GM19025 (cell line): ENCODE data around the gene SBSN.

Experiments
- ATAC-seq: cut with Tn5 transposase; IDR thresholded peaks from one replicate; pipeline ENCODE4 v1.9.1; 2021; ENCODE audit warnings: mild to moderate bottlenecking, low read depth, moderate library complexity; ENCODE audit not compliant: unreplicated experiment

The SBSN gene, protein sequence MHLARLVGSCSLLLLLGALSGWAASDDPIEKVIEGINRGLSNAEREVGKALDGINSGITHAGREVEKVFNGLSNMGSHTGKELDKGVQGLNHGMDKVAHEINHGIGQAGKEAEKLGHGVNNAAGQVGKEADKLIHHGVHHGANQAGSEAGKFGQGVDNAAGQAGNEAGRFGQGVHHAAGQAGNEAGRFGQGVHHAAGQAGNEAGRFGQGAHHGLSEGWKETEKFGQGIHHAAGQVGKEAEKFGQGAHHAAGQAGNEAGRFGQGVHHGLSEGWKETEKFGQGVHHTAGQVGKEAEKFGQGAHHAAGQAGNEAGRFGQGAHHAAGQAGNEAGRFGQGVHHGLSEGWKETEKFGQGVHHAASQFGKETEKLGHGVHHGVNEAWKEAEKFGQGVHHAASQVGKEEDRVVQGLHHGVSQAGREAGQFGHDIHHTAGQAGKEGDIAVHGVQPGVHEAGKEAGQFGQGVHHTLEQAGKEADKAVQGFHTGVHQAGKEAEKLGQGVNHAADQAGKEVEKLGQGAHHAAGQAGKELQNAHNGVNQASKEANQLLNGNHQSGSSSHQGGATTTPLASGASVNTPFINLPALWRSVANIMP

DNA sequence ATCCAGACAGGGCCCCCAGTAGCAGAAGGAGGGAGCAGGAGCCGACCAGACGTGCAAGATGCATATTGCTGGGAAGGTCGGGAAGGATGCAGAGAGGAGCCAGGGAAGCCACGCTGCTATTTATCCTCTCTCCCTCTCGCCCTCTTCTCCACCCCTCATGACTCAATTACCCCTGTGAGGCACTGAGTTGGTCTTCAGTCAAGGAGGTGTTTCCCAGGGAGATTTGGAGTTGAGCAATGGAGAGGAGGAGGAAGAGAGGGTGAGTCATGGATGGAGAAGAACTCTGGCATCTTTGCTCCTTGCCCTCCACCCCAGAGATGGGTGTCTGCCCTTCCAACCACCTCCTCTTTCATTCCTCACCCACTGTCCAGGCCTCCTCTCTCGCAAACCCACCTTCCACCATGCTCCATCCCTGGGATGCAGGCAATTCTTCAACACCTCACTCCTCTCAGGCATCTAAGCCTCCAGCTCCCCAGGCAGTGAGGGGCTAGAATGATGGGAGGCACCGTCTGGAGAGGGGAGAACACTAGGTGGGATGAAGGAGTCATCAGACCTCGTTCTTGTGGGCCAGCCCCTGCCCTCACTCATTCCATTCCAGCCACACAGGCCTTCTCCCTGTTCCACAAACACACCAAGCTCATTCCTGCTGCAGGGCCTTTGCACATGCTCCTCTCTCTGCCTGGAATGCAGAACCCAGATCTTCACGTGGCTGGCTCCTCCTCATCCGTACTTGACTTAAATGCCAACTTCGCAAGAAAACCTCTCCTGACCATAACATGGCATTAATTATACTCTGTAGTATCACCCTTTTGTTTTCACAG lies at the start of gene SBSN:
Gene SBSN, minus strand, starts transcription at position 94 of the 821 bp plus-strand sequence. Its CDS starts 30 bp downstream, at position 64.
- ATAC-seq: no peak

DNA sequence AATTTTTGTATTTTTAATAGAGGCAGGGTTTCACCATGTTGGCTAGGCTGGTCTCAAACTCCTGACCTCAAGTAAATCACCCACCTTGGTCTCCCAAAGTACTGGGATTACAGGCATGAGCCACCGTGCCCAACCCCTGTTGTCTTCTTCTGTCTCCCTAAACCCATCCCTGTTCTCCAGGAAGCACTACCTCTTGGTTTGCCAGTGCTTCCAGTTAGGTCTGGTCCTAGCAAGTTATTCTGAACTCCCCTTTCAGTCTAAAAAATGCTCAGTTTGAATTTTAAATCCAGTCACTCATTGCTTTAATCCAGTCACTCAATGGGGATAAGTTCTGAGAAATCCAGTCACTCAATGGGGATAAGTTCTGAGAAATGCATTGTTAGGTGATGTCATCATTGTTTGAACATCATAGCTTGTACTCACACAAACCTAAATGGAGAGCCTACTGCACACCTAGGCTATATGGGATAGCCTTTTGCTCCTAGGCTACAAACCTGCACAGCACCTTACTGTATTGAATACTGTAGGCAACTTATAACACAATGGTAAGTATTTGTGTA lies 43.4 kb upstream of the SBSN start:
- no peak for ATAC-seq

DNA sequence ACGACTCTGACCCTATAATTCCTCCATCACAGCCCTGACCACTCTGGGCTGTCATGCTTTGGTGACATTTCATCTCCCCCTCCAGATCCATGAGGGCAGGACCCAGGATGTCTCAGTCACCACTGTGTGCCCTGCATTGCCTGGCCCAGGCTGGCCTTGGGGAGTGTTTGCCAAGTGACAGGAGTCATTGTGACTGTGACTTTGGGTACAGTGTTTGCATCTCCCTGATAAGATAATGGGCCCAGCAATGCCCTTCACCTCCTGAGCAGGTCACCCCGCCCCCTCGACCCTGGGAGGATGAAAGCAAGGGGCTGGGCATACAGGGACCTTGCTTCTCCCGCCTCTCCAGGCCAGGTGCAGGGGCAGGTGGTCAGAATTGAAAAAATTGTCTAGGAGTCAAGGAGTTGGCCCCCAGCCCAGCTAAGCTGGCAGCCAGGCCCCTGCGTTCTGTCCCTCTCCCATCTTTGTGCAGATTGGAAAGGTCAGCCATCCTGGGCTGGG lies 41.2 kb upstream of the SBSN start:
- no peak for ATAC-seq

DNA sequence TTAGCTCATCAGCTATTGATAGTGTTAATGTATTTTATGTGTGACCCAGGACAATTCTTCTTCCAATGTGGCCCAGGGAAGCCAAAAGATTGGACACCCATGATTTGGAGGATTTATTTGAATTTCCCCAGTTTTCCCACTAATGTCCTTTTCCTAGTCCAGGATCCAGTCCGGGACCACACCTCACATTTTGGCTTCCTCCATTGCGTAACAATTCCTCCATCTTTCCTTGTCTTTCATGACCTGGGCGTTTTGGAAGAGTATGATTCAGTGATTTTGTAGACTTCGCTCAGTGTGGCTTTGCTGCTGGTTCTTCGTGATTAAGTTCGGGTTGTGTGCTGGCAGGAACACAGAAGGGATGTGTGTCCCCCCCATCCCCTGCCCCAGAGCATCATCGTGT lies 38.6 kb upstream of the SBSN start:
- no peak for ATAC-seq

DNA sequence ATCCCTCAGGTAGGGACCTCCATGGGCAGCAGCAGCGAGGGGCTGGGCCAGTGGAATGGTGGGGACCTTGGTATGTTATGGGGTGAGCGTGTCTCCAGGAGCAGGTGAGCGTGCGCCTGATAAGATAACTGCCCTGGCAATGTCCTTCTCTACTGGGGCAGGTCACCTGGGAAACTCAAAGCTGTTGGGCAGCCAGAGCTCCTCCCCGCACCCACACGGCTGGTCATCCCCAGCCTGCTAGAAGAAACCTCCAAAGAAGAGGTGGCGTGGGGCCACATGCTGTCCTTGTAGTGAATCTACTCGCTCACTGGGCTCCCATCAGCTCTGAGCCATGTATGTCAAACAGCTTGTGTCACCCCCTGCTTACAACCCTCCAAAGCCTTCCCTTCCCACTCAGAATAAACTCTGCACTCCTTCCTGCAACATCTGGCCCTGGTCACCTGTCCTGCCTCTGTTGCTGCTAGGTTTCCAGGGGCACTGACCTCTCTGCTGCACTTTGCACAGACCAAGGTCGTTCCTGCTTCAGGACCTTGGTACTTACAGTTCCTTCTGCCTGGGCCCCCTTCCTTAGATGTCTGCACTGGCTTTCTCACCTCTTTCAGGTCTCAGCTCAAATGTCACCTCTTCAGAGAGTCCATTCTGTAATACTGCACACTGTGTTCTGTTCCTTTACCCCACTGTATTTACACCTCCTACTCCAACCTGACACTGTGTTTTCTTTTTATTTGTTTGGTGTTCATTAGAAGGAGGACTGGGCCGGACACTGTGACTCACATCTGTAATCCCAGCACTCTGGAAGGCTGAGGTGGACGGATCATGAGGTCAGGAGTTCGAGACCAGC lies 37.1 kb upstream of the SBSN start:
- ATAC-seq: no peak

DNA sequence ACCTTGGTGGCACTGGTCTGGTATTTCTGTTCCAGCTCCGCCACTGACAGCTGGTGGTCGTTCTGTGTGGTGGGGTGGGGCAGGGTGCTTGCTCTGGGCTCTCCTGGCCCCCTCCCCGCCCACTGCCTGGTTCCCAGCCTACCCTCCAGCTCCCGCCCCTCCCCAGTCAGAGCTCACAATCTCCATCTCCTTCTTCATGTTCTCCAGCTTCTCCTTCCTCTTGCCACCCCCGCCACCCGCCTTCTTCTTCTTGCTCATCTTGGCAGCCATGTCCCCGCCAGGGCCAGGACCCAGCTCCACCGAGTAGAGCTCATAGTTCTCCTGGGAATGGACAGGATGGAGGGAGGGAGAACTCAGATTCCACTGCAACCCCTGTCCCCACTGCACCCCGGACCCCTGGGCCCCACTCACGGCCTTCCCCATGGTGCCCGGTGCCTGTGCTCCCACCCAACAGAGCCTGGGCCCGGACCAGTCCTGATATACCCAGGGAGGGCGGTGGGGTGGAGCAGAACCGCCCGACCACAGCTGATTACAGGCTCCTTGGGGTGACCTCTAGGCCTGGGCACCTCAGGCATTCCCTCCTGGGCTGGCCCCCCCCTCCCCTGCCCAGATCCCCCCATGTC lies 35.2 kb upstream of the SBSN start, which contains the start of gene ATP4A:
Gene ATP4A, minus strand, starts transcription at position 452 of the 623 bp plus-strand sequence. Its CDS starts 29 bp downstream, at position 423.
- ATAC-seq: no peak

DNA sequence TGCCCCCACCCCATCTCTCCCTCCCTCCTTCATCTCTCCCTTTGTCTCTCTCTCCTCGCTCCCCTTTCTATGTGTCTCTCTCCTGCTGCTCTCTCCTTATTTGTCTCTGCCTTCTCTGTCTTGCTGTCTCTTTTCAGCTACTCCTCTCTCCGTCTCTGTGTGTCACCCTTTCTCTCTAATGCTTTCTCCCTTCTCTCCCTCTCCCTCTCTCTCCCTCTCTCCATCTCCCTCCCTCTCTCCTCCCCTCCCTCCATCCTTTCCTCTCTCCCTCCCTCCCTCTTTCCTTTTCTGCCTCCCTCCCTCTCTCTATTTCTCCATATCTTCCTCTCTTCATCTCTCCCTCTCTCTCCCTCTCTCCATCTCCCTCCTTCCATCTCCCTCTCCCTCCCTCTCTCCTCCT lies 34.7 kb upstream of the SBSN start:
- ATAC-seq: no peak

DNA sequence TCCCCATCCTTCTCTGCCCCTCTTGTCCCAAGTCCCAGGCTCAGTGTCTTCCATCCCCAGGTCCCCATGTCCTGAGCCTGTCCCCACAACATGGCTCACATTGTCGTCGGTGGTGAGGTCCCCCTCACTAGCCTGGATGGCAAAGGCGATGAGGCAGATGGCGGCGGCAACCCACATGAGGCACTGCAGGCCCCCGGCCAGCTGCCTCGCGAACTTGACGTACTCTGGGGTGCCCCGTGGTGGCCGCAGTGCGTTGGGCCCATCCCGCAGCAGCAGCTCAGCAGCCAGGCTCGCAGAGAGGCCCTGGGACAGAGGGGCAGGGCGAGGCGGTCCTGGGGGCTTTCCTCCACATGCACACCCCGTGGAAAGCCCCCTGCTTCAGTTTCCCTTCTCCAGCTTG lies 34.2 kb upstream of the SBSN start:
- no peak for ATAC-seq

DNA sequence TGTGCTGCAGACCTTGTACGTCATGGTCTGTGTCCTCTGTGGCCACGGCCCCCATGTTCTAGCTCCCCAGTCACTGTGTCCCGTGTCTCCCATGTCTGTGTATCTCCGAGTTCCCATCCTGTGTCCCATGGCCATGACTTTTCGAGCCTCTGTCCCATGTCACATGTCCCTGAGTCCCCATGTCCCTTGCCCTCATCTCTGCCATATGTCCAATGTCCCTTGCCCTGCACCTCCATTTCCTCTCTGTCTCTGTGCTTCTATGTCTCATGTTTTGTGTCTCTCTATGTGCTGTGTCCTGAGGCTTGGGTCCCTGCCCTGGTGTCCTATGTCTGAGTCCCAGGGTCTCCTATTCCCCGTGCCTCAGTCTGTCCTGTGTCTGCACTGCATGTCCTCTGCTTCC lies 33.3 kb upstream of the SBSN start:
- ATAC-seq: no peak

DNA sequence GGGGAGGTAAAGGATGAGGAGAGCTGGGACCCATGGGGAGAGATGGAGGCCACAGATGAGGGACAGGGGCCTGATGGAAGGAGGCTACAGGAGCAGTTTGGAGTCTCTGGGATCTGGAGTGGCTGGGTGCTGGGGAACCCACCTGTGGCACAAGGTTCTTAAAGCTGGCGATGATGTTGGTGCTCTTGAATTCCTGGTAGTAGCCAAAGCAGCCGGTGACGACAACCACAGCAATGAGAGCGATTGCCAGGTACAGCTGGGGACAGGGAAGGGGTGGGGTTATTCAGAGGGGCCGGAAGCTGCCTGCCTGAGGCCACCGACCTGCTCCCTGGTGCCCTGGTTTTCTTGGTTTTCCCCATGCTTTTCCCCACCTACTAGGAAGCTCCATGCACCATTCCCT lies 32.6 kb upstream of the SBSN start:
- no peak for ATAC-seq

DNA sequence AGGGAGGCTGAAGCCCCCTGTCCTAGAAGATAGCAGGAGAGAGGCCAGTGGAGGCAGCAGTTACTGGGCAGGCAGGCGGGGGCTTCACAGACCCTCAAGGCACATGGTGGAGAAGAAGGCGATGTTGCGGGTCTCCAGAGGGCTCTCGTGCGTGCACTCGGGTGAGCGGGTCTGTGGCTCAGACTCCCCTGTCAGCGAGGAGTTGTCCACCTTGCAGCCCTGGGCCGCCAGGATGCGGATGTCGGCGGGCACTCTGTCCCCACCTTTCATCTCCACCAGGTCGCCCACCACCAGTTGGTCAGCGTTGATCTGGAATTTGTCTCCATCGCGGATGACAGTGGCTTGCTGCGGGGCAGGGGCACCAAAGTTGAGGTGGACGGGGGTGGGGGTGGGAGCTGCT lies 32.2 kb upstream of the SBSN start:
- ATAC-seq: no peak

DNA sequence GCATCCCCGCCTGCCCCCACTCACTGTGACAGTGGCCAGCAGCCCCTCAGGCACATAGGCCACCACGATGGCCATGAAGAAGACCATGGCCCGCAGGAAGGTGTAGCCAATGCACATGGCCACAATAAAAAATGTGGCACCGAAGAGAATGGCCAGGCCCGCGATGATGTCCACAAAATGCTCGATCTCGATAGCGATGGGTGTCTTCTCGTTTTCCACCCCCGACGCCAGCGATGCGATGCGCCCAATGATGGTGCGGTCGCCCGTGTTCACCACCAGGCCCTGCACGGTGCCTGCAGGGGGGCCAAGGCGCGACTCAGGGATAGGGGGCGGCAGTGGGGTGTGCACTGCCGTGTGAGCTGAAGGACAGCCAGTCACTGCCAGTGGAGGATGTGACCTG lies 31.7 kb upstream of the SBSN start:
- no peak for ATAC-seq

DNA sequence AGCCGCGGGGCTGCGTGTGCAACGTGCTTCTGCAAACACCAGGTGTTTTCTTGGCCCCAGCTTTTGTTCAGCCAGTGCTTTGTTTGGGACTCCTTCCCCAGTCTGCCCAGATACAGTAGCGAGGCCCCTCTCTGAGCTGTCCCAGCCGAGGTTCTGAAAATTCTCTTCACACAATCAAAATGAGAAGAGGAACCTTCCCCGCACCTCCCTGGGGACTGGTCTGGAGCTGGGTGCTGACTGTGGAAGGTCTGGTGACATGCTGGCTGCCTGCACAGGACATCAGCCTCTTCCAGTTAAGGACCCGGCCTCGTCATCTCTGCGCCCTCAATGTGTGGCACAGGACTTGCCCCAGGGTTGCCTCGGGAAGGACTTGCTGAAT lies 31.2 kb upstream of the SBSN start:
- peak; percentile 79 for ATAC-seq

DNA sequence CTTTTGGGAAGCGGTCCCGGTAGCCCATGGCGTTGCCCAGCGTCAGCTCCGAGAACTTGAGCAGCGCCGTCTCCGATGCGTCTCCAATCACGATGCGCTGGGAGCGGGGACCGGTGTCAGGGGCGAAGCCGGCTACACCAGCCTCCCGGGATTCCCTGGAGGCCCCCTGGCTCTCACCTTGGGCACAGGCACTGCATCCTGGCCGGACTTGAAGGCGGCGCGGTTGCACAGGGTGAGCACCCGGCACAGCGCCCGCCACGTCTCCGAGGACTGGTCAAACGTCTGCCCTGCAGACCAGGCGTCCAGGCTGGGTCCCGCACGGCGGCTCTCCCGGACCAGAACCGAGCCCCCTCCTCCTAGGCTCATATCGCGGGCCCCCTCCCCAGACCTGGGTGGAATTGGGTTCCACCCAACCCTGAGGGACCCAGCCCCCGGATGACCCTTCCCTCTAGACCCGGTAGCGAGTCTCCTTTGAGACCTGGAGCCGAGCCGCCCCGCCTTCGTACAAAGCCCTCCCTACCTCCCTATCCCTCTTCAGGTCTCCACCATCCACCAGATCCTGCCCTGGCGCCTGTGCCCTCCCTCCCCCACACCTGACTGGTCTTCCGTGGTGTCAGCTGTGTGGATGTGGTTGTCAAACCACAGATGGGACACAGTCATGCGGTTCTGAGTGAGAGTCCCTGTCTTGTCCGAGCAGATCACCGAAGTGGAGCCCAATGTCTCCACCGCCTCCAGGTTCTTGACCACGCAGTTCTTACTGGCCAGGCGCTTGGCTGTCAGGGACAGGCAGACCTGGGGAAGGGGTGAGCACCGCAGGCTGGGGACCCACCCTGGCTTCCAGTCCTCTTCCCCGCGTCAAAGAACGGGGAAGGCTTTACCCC lies 30.5 kb upstream of the SBSN start:
- ATAC-seq: no peak

DNA sequence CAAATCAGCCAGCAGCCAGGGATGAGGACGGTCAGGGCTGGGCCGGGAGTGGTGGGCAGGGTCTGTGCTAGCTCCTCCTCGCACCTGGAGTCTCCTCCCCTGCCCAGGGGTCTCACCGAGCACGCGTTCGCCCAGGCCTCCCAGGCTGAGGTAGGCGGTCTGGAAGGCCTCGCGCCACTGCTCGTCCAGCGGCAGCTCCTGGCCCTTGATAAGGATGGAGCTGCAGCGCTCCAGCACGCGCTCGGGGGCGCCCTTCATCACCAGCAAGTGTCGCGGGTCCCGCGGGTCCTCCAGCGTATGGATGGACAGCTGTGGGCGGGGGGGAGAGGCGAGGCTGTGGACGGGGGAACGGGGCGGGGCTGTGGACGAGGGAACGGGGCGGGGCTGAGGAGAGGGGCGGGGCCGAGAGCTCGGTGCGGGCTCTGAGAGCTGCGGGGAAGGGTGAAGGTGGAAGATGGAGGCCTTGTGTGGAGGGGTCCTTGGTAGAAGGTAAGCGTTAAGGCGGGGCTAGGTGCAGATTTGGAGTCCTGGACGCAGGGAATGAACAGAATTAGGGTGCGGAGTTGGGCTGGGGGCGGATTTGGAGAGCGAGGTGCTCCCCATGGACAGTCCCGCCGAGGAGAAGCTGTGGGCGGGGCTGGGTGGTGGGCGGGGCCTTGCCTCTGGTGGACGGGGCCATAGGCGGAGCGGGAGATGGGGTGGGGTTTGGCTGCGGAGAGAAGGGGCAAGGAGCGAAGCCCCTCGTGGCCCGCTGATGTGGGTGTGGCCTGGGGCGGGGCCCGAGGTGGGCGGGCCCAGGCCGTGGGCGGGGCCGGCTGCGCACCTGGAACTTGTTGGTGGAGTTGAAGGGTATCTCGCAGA lies 29.7 kb upstream of the SBSN start:
- ATAC-seq: no peak

DNA sequence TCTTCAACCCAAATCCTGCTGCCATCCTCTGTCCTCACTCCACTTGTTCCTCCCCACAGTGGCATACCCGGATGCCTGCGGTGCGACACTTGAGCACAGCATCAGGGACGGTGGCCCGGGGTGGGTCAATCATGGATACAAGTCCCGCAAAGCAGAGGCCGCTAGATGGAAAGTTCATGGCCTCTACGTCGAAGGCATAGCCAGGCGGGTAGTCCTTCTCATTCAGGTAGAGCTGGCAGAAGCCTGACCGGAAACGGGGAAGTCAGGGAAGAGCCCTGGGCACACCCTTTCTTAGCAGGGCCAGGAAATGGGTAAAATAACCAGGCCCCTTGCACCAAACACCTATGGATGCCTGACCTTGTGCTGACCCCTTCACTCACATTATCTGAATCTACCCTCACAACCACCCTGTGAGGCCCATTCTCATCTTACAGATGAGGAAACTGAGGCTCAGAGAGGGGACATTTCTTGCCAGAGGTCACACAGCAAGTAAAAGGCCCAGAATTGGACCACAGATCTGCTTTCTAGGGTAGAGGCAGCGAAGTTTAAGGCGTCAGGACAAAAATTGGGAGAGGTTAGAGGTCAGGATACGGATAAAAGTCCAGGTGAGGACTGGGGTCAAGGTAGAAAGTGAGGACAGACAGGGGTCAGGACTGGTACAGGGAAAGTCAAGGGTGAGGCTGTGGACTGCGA lies 28.9 kb upstream of the SBSN start:
- ATAC-seq: no peak

DNA sequence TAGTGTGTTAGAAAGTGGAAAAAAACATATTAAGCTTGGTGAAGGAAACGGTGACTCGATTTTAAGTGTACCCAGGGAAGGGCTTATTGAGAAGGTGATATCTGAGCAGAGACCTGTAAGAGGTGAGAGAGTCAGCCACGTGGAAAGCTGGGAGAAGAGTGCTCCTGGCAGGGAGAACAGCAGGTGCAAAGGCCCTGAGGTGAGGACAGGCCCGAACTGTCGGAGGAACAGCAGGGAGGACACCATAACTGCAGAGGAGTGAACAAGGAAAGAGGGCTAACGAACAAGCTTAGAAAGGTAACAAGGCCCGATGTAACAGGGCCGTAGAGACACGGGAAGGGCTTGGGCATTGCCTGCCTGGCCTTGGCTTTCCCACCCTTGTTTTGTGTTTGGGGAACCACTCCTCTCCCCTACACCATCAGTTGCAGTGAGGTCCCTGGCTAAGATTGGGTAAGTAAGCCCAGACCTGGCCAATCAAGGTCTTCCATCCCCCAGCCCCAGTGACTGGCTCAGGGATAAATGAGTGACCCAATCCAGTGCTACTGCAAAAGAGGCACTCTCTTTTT lies 28.0 kb upstream of the SBSN start:
- ATAC-seq: no peak
